Adrenal gland (tissue), 12 donors: ENCODE data around the gene MAP2K4. TPM values are rescaled to one million over a fixed set of nuclear protein-coding genes. Genes with fewer than 3 reads are reported as not detected.

Experiments used
- DNase-seq, 7 donors: peaks; one replicate each; pipeline ENCODE4 v3.0.0-alpha.2; 2019 to 2020
- H3K27ac ChIP-seq, 5 donors: fragments of 200-600 bp; sonication (generic) in 4 of 5; 1 replicate in 3 of 5; 2 replicates in 2 of 5; pipeline versions ENCODE4 v1.5.1 to v1.8.0; 2016 to 2020; ENCODE audit warnings: mild to moderate bottlenecking in 1 of 5
- H3K27me3 ChIP-seq: fragments of 200-600 bp; 2 replicates; pipeline ENCODE4 v1.8.0; 2021
- H3K36me3 ChIP-seq, 2 donors: fragments of 200-600 bp; replicated peaks in 1 of 2; 1 replicate in 1 of 2; 2 replicates in 1 of 2; pipeline versions ENCODE4 v1.5.1 to v1.8.0; 2018 to 2022
- H3K4me1 ChIP-seq, 2 donors: fragments of 200-600 bp; replicated peaks in 1 of 2; 1 replicate in 1 of 2; 2 replicates in 1 of 2; pipeline versions ENCODE4 v1.5.1 to v1.8.0; 2018 to 2021
- H3K4me3 ChIP-seq, 4 donors: fragments of 200-600 bp; sonication (generic) in 3 of 4; one replicate each; pipeline ENCODE4 v1.5.1; 2016 to 2018
- H3K9me3 ChIP-seq, 3 donors: fragments of 200-600 bp; sonication (generic) in 1 of 3; replicated peaks in 1 of 3; 1 replicate in 2 of 3; 2 replicates in 1 of 3; pipeline versions ENCODE4 v1.5.1 to v1.8.0; 2016 to 2021
- CTCF ChIP-seq, 6 experiments: fragments of 450-650 bp in 4 of 6; fragments of 200-600 bp in 2 of 6; sonication (generic) in 1 of 6; IDR thresholded peaks; 1 replicate in 5 of 6; 2 replicates in 1 of 6; pipeline versions ENCODE4 v1.5.1 to v1.8.0; 2016 to 2021; ENCODE audit warnings: antibody characterized with exemption in 6 of 6, mild to moderate bottlenecking in 2 of 6, moderate library complexity in 1 of 6
- POLR2A ChIP-seq, 2 donors: fragments of 450-650 bp; IDR thresholded peaks; one replicate each; pipeline ENCODE4 v1.6.1; 2017; ENCODE audit warnings: antibody characterized with exemption in 2 of 2, mild to moderate bottlenecking in 2 of 2, moderate library complexity in 1 of 2
- WGBS, 4 donors: extraction: QIAGEN DNeasy Blood & Tissue Kit in 2 of 4; methylation state at CpG; one replicate each; pipeline versions ENCODE4 v1.1.5 to v1.1.7; 2013 to 2017; 5-methylcytosine and 5-hydroxymethylcytosine counted together
- intact Hi-C, 2 donors: fragments of 100-400 bp; cut with DNase I; formaldehyde crosslinking; loops; one replicate each; pipeline versions ENCODE4 v1.14.1 to v1.15.0; 2022 to 2023
- polyA plus RNA-seq, 3 donors: library from polyadenylated mRNA; stranded (reverse); fragments of 200-250 nt in 2 of 3; fragments of 350-450 nt in 1 of 3; fragmentation: Illumina TruSeq in 1 of 3; extraction: RNeasy Lipid Tissue Mini Kit (QIAGEN cat#74804) in 1 of 3; gene quantifications; one replicate each; pipeline ENCODE4 v1.2.3, GENCODE V29; 2013 to 2014
- total RNA-seq, 9 donors: library from RNA; depleted of rRNA in 4 of 9; stranded (reverse); fragments of >200 nt in 4 of 9; fragments of 120-200 nt in 1 of 9; fragmentation: NEBNext Ultra II Directional in 1 of 9; extraction: Animal tissue kit (Norgen Biotek cat#: 25700) in 1 of 9; gene quantifications; one replicate each; pipeline versions ENCODE4 v1.1.0 to v1.2.4, GENCODE V29; 2013 to 2023
- donor health status: healthy with polysubstance abuse.
- donor health status: Bipolar disorder and iron deficiency.
- donor health status: DM: yes; HTN: yes; CAD: no.
- donor health status: DM: no; HTN: no; CAD: no.
- donor health status: DM: no; HTN: no; CAD: no.
- donor health status: DM: yes; HTN: yes; CAD: no.

Gene MAP2K4
- total and polyA plus RNA-seq, 12 donors = 12.5 to 55.7 (median 32.0) TPM

- WGBS, 4 donors = 54 to 93% (median 92%) methylated on average over 1 of the region's 1 CpG
- TF ChIP-seq POLR2A (IDR thresholded peaks at IDR 0.05) = no peak
- TF ChIP-seq CTCF (IDR thresholded peaks at IDR 0.05) = no peak
- Histone ChIP-seq H3K9me3 (no peaks in the 10 kb centered on the region), H3K4me1 (peaks cover 16 to 63% of the 10 kb centered on the region in 2 donors), H3K4me3 (no peak overlapping the region), H3K27me3 (no peaks in the 10 kb centered on the region), H3K27ac (no peak overlapping the region), H3K36me3 (no peaks in the 10 kb centered on the region)
- intact Hi-C loops = no loop called here
- DNase-seq = no peak
Observed at GRCh38 chr17:12035673-12036072, 15.0 kb downstream of the MAP2K4 start.

- Histone ChIP-seq H3K4me1 (peaks cover 4 to 59% of the 10 kb centered on the region in 2 donors), H3K4me3 (no peak overlapping the region), H3K9me3 (no peaks in the 10 kb centered on the region), H3K27ac (no peak overlapping the region), H3K27me3 (no peaks in the 10 kb centered on the region), H3K36me3 (no peaks in the 10 kb centered on the region)
- no peak for DNase-seq
- intact Hi-C loops = no loop called here
- no peak for TF ChIP-seq POLR2A (IDR thresholded peaks at IDR 0.05)
- no peak for TF ChIP-seq CTCF (IDR thresholded peaks at IDR 0.05)
- 41 to 59% (median 49%) methylated on average over 2 of the region's 2 CpGs for WGBS, 4 donors
Observed at GRCh38 chr17:12037970-12038369, 17.3 kb downstream of the MAP2K4 start.

- intact Hi-C loops = loop anchor here in 1 of 2 donors (10.0 kb wide), 1 partner anchor 64 kb away; no protein-coding TSS in a partner anchor
- Histone ChIP-seq H3K27ac (no peak overlapping the region), H3K36me3 (no peaks in the 10 kb centered on the region), H3K27me3 (no peaks in the 10 kb centered on the region), H3K4me3 (no peak overlapping the region), H3K9me3 (no peaks in the 10 kb centered on the region), H3K4me1 (peaks cover 9 to 62% of the 10 kb centered on the region in 2 donors)
- WGBS, 4 donors = 49 to 63% (median 61%) methylated on average over 3 of the region's 3 CpGs
- no peak for TF ChIP-seq CTCF (IDR thresholded peaks at IDR 0.05)
- no peak for TF ChIP-seq POLR2A (IDR thresholded peaks at IDR 0.05)
- no peak for DNase-seq
Observed at GRCh38 chr17:12040478-12040877, 19.8 kb downstream of the MAP2K4 start.

- intact Hi-C loops = loop anchor here in 1 of 2 donors (10.0 kb wide), 1 partner anchor 63 kb away; no protein-coding TSS in a partner anchor
- Histone ChIP-seq H3K27me3 (no peaks in the 10 kb centered on the region), H3K4me1 (peaks cover 9 to 56% of the 10 kb centered on the region in 2 donors), H3K9me3 (no peaks in the 10 kb centered on the region), H3K27ac (peak overlapping the region in 4 of 5 donors; percentile 8 to 37 (median 24)), H3K36me3 (no peaks in the 10 kb centered on the region), H3K4me3 (peak overlapping the region in 1 of 4 donors; percentile 20)
- TF ChIP-seq POLR2A (IDR thresholded peaks at IDR 0.05) = no peak
- DNase-seq = peak in 2 of 7 donors; percentile 12 to 16
- 35 to 54% (median 37%) methylated on average over 3 of the region's 3 CpGs for WGBS, 4 donors
Observed at GRCh38 chr17:12041312-12041711, 20.6 kb downstream of the MAP2K4 start.

GRCh38 chr17:12043702-12044101, 23.0 kb downstream of the MAP2K4 start:
- Histone ChIP-seq H3K27me3 (no peaks in the 10 kb centered on the region), H3K36me3 (no peaks in the 10 kb centered on the region), H3K4me3 (no peak overlapping the region), H3K27ac (no peak overlapping the region), H3K9me3 (no peaks in the 10 kb centered on the region), H3K4me1 (peaks cover 9 to 58% of the 10 kb centered on the region in 2 donors)
- 94 to 98% (median 97%) methylated on average over 6 of the region's 6 CpGs for WGBS, 4 donors
- TF ChIP-seq POLR2A (IDR thresholded peaks at IDR 0.05) (no peak), CTCF (IDR thresholded peaks at IDR 0.05) (no peak)
- intact Hi-C loops = loop anchor here in 1 of 2 donors (10.0 kb wide), 1 partner anchor 61 kb away; no protein-coding TSS in a partner anchor
- no peak for DNase-seq
